GM23338 (cell line): ENCODE measurements around the gene CACNA1H. TPM values are rescaled to one million over a fixed set of nuclear protein-coding genes. Genes with fewer than 3 reads are reported as not detected.

ENCODE experiments used
- ATAC-seq: fragments of 200-7000 bp; cut with Tn5 transposase; 3 replicates; pipeline ENCODE4 v1.9.1; 2020
- DNase-seq: peaks from one replicate; pipeline ENCODE4 v3.0.0-alpha.2; 2015; ENCODE audit warnings: low spot score
- H2AFZ ChIP-seq: fragments of 200-600 bp; sonication (generic); 2 replicates; pipeline ENCODE4 v1.8.0; 2016; ENCODE audit warnings: antibody characterized with exemption, mild to moderate bottlenecking, moderate library complexity
- H3F3A ChIP-seq: fragments of 200-600 bp; sonication (generic); replicated peaks from 2 replicates; pipeline ENCODE4 v1.8.0; 2017; ENCODE audit warnings: antibody characterized with exemption, mixed run types, low read depth
- H3K27ac ChIP-seq: fragments of 200-600 bp; sonication (generic); 2 replicates; pipeline ENCODE4 v1.6.1; 2016; ENCODE audit warnings: low read depth
- H3K27me3 ChIP-seq: fragments of 200-600 bp; sonication (generic); 2 replicates; pipeline ENCODE4 v1.8.0; 2016; ENCODE audit warnings: mild to moderate bottlenecking, mixed run types, moderate library complexity; ENCODE audit not compliant: insufficient read depth
- H3K36me3 ChIP-seq: fragments of 200-600 bp; sonication (generic); 2 replicates; pipeline ENCODE4 v1.8.0; 2016; ENCODE audit warnings: mild to moderate bottlenecking; ENCODE audit not compliant: insufficient read depth
- H3K4me1 ChIP-seq: fragments of 200-600 bp; sonication (generic); 2 replicates; pipeline ENCODE4 v1.8.0; 2016; ENCODE audit warnings: mild to moderate bottlenecking, moderate library complexity; ENCODE audit not compliant: insufficient read depth
- H3K4me2 ChIP-seq: fragments of 200-600 bp; sonication (generic); 2 replicates; pipeline ENCODE4 v1.7.1; 2017; ENCODE audit warnings: mixed run types
- H3K4me3 ChIP-seq: fragments of 200-600 bp; sonication (generic); 2 replicates; pipeline ENCODE4 v1.6.1; 2016; ENCODE audit warnings: mixed run types
- H3K79me2 ChIP-seq: fragments of 200-600 bp; sonication (generic); replicated peaks from 2 replicates; pipeline ENCODE4 v1.8.0; 2017; ENCODE audit warnings: mild to moderate bottlenecking; ENCODE audit not compliant: insufficient read depth
- H3K9me2 ChIP-seq: fragments of 200-600 bp; sonication (generic); 2 replicates; pipeline ENCODE4 v1.8.0; 2017; ENCODE audit not compliant: insufficient read depth
- H4K20me1 ChIP-seq: fragments of 200-600 bp; sonication (generic); replicated peaks from 2 replicates; pipeline ENCODE4 v1.8.0; 2017; ENCODE audit warnings: mild to moderate bottlenecking; ENCODE audit not compliant: insufficient read depth
- H3K27ac Mint-ChIP-seq: 2 replicates; pipeline ENCODE4 v1.8.0; 2020; ENCODE audit warnings: inconsistent platforms, mild to moderate bottlenecking, moderate library complexity, mixed read lengths
- H3K27me3 Mint-ChIP-seq: 3 replicates; pipeline ENCODE4 v1.8.0; 2022; ENCODE audit warnings: low read depth, mild to moderate bottlenecking, moderate library complexity, mixed read lengths, inconsistent platforms; ENCODE audit not compliant: insufficient read depth, poor library complexity
- H3K36me3 Mint-ChIP-seq: 3 replicates; pipeline ENCODE4 v1.8.0; 2021; ENCODE audit warnings: low read depth, mild to moderate bottlenecking, inconsistent platforms, moderate library complexity, mixed read lengths
- H3K4me1 Mint-ChIP-seq: 3 replicates; pipeline ENCODE4 v1.8.0; 2020; ENCODE audit warnings: mild to moderate bottlenecking, inconsistent platforms, mixed read lengths
- H3K4me3 Mint-ChIP-seq: 3 replicates; pipeline ENCODE4 v1.8.0; 2021; ENCODE audit warnings: moderate library complexity, mild to moderate bottlenecking, inconsistent platforms, mixed read lengths
- H3K9me3 Mint-ChIP-seq: 3 replicates; pipeline ENCODE4 v1.8.0; 2020; ENCODE audit warnings: moderate library complexity, mild to moderate bottlenecking, inconsistent platforms, mixed read lengths
- CREB1 ChIP-seq: fragments of 250-450 bp; sonication (Bioruptor Pico); IDR thresholded peaks from 2 replicates; pipeline ENCODE4 v1.5.0; 2020; ENCODE audit warnings: low read depth, mild to moderate bottlenecking, moderate library complexity
- EZH2 ChIP-seq: fragments of 200-600 bp; sonication (generic); IDR thresholded peaks from one replicate; pipeline ENCODE4 v1.8.0; 2017; ENCODE audit warnings: antibody characterized with exemption, mild to moderate bottlenecking, low read depth; ENCODE audit not compliant: unreplicated experiment
- EZH2phosphoT487 ChIP-seq: fragments of 200-600 bp; sonication (generic); IDR thresholded peaks from one replicate; pipeline ENCODE4 v1.8.1; 2018; ENCODE audit warnings: antibody characterized with exemption; ENCODE audit not compliant: unreplicated experiment
- NANOG ChIP-seq: IDR thresholded peaks from 2 replicates; pipeline ENCODE4 v1.6.1; 2016; ENCODE audit warnings: antibody characterized with exemption, borderline replicate concordance
- ZNF331 ChIP-seq: fragments of 250-450 bp; sonication (Bioruptor Pico); IDR thresholded peaks from 2 replicates; pipeline ENCODE4 v1.5.0; 2020; ENCODE audit warnings: low read depth, mild to moderate bottlenecking, moderate library complexity
- polyA plus RNA-seq: library from polyadenylated mRNA; unstranded; fragments of >200 nt; fragmentation: Nextera tagmentation; extraction: Ambion mirVana; gene quantifications from 2 replicates; pipeline ENCODE4 v1.2.1, GENCODE V29; 2016
- total RNA-seq: library from RNA; depleted of rRNA; stranded (reverse); fragments of >200 nt; shearing (Covaris generic); gene quantifications from 2 replicates; pipeline ENCODE4 v1.2.3, GENCODE V29; 2014
- TF ChIP-seq, protein P1 (sequence below): fragments of 250-450 bp; sonication (Bioruptor Pico); IDR thresholded peaks from 2 replicates; pipeline ENCODE4 v1.5.0; 2020; ENCODE audit warnings: mild to moderate bottlenecking, moderate library complexity
- TF ChIP-seq, protein P2 (sequence below), 2 experiments: fragments of 200-600 bp in 1 of 2; sonication (generic) in 1 of 2; conservative IDR thresholded peaks; 2 replicates each; pipeline versions ENCODE4 v1.5.1 to v1.6.1; 2016 to 2017; ENCODE audit warnings: antibody characterized with exemption in 2 of 2, low read depth in 2 of 2, mild to moderate bottlenecking in 2 of 2, moderate library complexity in 1 of 2

The CACNA1H gene
- total and polyA plus RNA-seq, 2 experiments from 2014 or later = 3.5 to 43.3 TPM

DNA sequence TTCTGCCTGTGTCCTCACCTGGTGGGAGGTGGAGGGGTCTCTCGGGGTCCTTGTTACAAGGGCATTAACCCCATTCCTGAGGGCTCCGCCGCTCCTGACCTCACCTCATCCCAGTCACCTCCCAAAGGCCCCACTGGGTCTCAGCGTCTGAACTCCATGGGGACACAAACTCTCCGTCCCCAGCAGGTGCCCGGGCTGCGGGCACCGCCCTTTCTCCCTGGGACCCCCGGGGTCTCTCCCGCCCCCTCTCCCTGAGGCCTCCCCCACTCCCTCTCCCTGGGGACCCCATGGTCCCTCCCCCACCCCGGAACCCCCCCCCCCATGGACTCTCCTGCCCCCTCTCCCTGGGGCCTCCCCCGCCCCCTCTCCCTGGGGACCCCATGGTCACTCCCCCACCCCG is 24.8 kb downstream of the CACNA1H start:
- no peak overlapping the region for H3K4me2 ChIP-seq
- H3K36me3 ChIP-seq = no peaks in the 10 kb centered on the region
- no peak overlapping the region for H3K4me3 Mint-ChIP-seq
- H3F3A ChIP-seq = no peaks in the 10 kb centered on the region
- no peak for ATAC-seq
- H3K27me3 ChIP-seq = no peaks in the 10 kb centered on the region
- no peaks in the 10 kb centered on the region for H4K20me1 ChIP-seq
- H3K9me2 ChIP-seq = no peaks in the 10 kb centered on the region
- no peaks in the 10 kb centered on the region for H3K4me1 ChIP-seq
- no peak overlapping the region for H2AFZ ChIP-seq
- no peaks in the 10 kb centered on the region for H3K4me1 Mint-ChIP-seq
- no peaks in the 10 kb centered on the region for H3K79me2 ChIP-seq
- DNase-seq = no peak
- H3K4me3 ChIP-seq = no peak overlapping the region
- no peaks in the 10 kb centered on the region for H3K9me3 Mint-ChIP-seq
- H3K27ac Mint-ChIP-seq = 0 out of 2 replicates have a peak overlapping the region, but pooled peaks have one; percentile 44
- no peak overlapping the region for H3K27ac ChIP-seq
- no peak for TF ChIP-seq ZNF331 (CRISPR knock-in tag)
- TF ChIP-seq, protein P1, sequence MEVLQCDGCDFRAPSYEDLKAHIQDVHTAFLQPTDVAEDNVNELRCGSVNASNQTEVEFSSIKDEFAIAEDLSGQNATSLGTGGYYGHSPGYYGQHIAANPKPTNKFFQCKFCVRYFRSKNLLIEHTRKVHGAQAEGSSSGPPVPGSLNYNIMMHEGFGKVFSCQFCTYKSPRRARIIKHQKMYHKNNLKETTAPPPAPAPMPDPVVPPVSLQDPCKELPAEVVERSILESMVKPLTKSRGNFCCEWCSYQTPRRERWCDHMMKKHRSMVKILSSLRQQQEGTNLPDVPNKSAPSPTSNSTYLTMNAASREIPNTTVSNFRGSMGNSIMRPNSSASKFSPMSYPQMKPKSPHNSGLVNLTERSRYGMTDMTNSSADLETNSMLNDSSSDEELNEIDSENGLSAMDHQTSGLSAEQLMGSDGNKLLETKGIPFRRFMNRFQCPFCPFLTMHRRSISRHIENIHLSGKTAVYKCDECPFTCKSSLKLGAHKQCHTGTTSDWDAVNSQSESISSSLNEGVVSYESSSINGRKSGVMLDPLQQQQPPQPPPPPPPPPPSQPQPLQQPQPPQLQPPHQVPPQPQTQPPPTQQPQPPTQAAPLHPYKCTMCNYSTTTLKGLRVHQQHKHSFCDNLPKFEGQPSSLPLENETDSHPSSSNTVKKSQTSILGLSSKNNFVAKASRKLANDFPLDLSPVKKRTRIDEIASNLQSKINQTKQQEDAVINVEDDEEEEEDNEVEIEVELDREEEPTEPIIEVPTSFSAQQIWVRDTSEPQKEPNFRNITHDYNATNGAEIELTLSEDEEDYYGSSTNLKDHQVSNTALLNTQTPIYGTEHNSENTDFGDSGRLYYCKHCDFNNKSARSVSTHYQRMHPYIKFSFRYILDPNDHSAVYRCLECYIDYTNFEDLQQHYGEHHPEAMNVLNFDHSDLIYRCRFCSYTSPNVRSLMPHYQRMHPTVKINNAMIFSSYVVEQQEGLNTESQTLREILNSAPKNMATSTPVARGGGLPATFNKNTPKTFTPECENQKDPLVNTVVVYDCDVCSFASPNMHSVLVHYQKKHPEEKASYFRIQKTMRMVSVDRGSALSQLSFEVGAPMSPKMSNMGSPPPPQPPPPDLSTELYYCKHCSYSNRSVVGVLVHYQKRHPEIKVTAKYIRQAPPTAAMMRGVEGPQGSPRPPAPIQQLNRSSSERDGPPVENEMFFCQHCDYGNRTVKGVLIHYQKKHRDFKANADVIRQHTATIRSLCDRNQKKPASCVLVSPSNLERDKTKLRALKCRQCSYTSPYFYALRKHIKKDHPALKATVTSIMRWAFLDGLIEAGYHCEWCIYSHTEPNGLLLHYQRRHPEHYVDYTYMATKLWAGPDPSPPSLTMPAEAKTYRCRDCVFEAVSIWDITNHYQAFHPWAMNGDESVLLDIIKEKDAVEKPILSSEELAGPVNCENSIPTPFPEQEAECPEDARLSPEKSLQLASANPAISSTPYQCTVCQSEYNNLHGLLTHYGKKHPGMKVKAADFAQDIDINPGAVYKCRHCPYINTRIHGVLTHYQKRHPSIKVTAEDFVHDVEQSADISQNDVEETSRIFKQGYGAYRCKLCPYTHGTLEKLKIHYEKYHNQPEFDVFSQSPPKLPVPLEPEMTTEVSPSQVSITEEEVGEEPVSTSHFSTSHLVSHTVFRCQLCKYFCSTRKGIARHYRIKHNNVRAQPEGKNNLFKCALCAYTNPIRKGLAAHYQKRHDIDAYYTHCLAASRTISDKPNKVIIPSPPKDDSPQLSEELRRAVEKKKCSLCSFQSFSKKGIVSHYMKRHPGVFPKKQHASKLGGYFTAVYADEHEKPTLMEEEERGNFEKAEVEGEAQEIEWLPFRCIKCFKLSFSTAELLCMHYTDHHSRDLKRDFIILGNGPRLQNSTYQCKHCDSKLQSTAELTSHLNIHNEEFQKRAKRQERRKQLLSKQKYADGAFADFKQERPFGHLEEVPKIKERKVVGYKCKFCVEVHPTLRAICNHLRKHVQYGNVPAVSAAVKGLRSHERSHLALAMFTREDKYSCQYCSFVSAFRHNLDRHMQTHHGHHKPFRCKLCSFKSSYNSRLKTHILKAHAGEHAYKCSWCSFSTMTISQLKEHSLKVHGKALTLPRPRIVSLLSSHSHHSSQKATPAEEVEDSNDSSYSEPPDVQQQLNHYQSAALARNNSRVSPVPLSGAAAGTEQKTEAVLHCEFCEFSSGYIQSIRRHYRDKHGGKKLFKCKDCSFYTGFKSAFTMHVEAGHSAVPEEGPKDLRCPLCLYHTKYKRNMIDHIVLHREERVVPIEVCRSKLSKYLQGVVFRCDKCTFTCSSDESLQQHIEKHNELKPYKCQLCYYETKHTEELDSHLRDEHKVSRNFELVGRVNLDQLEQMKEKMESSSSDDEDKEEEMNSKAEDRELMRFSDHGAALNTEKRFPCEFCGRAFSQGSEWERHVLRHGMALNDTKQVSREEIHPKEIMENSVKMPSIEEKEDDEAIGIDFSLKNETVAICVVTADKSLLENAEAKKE = no peak
- TF ChIP-seq CREB1 = no peak
- TF ChIP-seq EZH2 = no peak
- TF ChIP-seq, protein P2, sequence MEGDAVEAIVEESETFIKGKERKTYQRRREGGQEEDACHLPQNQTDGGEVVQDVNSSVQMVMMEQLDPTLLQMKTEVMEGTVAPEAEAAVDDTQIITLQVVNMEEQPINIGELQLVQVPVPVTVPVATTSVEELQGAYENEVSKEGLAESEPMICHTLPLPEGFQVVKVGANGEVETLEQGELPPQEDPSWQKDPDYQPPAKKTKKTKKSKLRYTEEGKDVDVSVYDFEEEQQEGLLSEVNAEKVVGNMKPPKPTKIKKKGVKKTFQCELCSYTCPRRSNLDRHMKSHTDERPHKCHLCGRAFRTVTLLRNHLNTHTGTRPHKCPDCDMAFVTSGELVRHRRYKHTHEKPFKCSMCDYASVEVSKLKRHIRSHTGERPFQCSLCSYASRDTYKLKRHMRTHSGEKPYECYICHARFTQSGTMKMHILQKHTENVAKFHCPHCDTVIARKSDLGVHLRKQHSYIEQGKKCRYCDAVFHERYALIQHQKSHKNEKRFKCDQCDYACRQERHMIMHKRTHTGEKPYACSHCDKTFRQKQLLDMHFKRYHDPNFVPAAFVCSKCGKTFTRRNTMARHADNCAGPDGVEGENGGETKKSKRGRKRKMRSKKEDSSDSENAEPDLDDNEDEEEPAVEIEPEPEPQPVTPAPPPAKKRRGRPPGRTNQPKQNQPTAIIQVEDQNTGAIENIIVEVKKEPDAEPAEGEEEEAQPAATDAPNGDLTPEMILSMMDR (conservative IDR thresholded peaks at IDR 0.05; ENCODE audit: low read depth in 2 of 2) = no peak
- no peak for TF ChIP-seq NANOG
- TF ChIP-seq EZH2phosphoT487 = no peak
- H3K27me3 Mint-ChIP-seq = peaks cover 2% of the 10 kb centered on the region
- no peaks in the 10 kb centered on the region for H3K36me3 Mint-ChIP-seq
